HG03521 (cell line): ENCODE results near the gene PLXNC1.

Source experiments
- ATAC-seq: cut with Tn5 transposase; IDR thresholded peaks from one replicate; pipeline ENCODE4 v1.9.1; 2021; ENCODE audit warnings: mild to moderate bottlenecking, moderate library complexity; ENCODE audit not compliant: unreplicated experiment

PLXNC1 gene

GRCh38 chr12:94327809-94328208 is 179.4 kb downstream of the PLXNC1 start:
- ATAC-seq: no peak

- ATAC-seq: no peak
Measured at GRCh38 chr12:94329366-94329765, 181.0 kb downstream of the PLXNC1 start.

GRCh38 chr12:94333396-94333795 is 185.0 kb downstream of the PLXNC1 start:
- ATAC-seq: no peak

GRCh38 chr12:94336211-94336925 is 188.0 kb downstream of the PLXNC1 start:
- no peak for ATAC-seq

GRCh38 chr12:94338006-94338794 is 189.8 kb downstream of the PLXNC1 start:
- no peak for ATAC-seq

GRCh38 chr12:94340573-94340972 is 192.2 kb downstream of the PLXNC1 start:
- ATAC-seq: no peak

- ATAC-seq: no peak
Measured at GRCh38 chr12:94353130-94353529, 204.8 kb downstream of the PLXNC1 start.
